T-helper 2 cell treated with Interferon-gamma antibody and Interleukin-4, amounts not matched to agents 100 ng/mL and 5 ng/mL, for 36 hours (primary cell): Measurements from ENCODE around the gene FGF14. TPM values are rescaled to one million over a fixed set of nuclear protein-coding genes. Genes with fewer than 3 reads are reported as not detected.

Source experiments
- intact Hi-C: fragments of 100-400 bp; cut with micrococcal nuclease; formaldehyde crosslinking; loops from one replicate; pipeline ENCODE4 v1.15.1; 2023
- total RNA-seq: library from RNA; stranded (reverse); gene quantifications from 2 replicates; pipeline ENCODE4 v1.2.3, GENCODE V29; 2022

The FGF14 gene
- total RNA-seq: not detected in 2 replicates

GRCh38 chr13:102401766-102402165, at the start of gene FGF14:
Gene FGF14, minus strand, starts transcription at chr13:102402048.
- intact Hi-C loops: loop anchor here (1.0 to 5.0 kb wide), 2 partner anchors 7 to 156 kb away; no protein-coding TSS in a partner anchor

DNA sequence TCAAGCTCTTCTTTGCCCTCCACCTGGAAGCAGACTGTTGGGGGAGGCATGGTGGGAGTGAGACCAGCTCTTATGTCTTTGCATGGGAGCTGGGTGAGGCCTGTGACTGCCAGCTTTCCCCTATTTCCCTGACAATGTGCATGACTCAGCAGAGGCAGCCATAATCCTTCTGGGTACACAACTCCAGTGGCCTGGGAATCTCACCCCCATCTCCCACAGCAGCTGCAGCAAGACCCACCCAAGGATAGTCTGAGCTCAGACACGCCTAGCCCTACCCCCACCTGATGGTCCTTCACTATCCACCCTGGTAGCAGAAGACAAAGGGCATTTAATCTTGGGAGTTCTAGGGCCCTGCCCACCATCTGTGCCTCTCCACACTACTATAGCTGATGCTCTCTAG, 41.4 kb upstream of the FGF14 start:
- intact Hi-C loops: no loop called here

DNA sequence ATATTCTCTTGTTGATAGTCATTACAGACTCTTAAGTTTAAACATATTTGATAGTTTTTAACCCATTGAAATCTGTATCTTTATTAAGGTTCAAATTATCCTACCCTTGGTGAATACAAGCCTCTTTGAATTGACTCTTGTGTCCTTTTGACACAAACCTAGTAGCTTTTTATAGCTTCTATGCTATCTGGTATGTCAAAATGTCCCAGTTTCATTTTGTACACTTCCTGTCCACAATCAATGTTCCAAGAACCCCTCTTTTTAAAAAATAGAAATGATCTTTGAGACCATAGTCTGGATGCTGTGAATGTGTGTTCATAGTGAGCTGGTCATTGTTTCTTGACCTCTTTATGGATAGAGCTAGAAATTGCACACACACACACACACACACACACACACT, 39.2 kb upstream of the FGF14 start:
- intact Hi-C loops: no loop called here

GRCh38 chr13:102440259-102440936, 38.5 kb upstream of the FGF14 start:
- intact Hi-C loops: no loop called here

DNA sequence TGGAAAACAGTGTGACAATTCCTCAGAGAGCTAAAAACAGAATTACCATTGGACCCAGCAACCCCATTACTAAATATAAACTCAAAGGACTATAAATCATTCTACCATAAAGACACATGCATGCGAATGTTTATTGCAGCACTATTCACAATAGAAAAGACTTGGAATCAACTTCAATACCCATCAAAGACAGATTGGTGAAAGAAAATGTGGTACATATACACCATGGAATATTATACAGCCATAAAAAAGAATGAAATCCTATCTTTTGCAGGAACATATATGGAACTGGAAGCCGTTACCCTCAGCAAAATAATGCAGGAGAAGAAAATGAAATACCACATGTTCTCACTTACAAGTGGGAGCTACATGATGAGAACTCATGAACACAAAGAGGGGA, 20.8 kb upstream of the FGF14 start:
- intact Hi-C loops: no loop called here

DNA sequence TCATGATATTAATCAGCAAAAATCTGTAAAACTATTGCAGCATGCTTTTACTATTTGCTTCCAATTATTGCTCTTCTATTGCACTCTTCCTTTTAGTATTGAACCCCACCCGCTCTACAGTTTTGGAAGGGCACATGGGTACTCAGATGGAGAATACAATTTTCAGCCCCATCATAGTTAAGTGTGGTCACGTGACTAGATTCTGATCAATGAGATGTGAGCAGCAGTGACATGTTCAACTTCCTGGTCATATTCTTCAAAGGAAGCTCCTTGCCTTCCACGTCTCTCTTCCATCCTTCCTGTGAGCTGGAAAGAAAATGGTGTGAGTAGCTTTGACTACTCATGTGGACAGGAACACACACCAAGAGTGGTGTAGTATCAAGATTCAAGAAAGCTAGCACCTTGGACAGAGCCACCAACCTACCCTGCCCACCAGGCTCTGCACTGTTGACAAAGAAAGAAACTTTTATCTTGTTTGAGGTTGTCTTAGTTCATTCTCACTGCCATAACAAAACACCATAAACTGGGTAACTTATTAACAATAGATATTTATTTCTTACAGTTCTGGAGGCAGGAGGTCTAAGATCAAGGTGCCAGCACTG, 3.8 kb upstream of the FGF14 start:
- intact Hi-C loops: no loop called here

- intact Hi-C loops: loop anchor here (1.0 to 5.0 kb wide), 2 partner anchors 8 to 155 kb away; no protein-coding TSS in a partner anchor
Measured at GRCh38 chr13:102402290-102402689, 442 bp upstream of the FGF14 start.

DNA sequence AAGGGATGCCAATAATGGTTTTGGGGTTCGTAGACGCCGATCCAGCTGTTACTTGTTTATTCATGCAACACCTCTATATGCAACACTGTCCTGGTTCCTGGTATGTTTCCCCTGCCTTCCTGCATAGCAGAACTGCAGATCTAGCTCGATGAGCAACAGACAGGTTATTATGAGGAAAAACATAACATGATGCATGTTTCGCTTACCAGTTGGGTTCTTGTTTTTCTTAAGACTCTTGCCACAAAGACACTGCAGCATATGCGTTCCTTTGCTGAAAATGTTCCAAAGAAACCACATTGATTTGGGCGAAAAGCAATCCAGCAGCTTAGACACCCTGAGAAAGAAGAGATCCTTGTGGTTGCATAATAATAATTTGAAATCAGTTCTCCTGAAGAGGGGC, 583 bp downstream of the FGF14 start:
- intact Hi-C loops: loop anchor here (5.0 kb wide), 1 partner anchor 156 kb away; no protein-coding TSS in a partner anchor

DNA sequence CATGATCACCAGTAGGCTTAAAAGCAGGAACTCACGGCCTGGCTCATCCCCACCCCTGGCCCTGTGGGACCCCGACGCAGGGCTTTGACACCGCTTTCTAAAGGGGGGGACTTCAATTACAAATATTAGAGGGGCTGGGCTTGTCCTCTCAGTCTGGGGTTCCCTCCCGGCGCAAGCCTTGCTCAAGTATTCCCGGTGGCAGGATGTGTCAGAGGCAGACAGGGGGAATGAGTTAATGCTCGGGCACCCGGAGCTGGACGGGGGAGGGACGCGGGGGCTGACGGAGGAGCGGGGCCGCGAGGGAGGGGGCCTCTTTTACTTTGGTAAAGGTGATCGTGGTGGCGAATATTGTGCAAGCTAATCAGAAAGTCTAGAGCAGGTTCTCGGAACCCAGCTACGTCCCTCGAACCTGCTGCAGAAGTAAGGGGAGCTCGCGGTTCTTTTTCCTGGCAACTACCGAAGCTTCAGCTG, 1.1 kb downstream of the FGF14 start:
- intact Hi-C loops: loop anchor here (5.0 kb wide), 1 partner anchor 157 kb away; no protein-coding TSS in a partner anchor

DNA sequence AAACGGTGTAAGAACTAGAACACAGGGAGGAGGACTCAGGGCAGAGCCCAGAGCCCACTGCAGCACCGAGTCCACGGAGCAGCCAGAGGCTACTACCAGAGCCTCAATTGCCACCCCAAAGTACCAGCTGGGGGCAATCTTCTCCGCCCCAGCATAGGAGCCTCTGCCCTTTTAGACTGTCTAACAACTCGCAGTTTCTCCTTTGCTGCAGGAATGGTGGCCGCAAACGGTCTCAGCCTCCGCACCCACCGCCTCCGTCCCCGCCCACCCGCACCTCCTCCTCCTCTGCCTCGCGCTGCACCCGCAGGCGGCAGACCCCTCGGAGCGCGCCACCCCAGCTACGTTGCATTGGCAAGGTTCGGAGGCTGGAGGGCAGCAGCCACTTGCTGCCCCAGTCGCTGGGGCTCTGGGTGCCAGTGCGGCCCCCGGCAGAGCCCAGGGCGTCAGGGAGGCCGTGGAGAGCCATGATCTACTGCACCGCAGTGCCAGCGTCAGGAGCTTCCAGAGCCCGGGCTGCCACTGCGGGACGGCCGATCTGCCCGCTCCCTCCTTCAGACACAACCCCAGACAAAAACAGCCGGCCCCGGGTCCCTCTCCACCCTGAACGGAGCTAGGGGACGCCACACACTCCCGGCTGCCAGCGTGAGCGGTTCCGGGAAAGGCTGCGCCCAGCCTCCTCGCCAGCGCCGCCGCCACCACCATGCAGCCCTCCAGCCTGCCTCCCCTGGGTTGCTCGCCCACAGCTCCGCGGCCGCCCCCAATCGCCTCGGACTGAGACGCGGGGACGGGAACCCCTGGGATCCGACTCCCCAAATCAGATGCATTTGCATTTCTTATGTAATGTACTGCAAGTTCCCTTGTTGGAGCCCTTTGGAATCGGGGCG, 1.8 kb downstream of the FGF14 start:
- intact Hi-C loops: loop anchor here (5.0 to 10.0 kb wide), 3 partner anchors 157 to 1725 kb away; partner anchors contain the start of gene TMTC4

- intact Hi-C loops: loop anchor here (2.0 to 10.0 kb wide), 4 partner anchors 201 to 1721 kb away; partner anchors contain the start of genes TEX30, TMTC4 and TPP2
Measured at GRCh38 chr13:102395939-102396338, 5.9 kb downstream of the FGF14 start.

- intact Hi-C loops: loop anchor here (2.0 to 10.0 kb wide), 4 partner anchors 202 to 1720 kb away; partner anchors contain the start of genes TEX30, TMTC4 and TPP2
Measured at GRCh38 chr13:102395174-102395573, 6.7 kb downstream of the FGF14 start.

GRCh38 chr13:102394158-102395053, 7.4 kb downstream of the FGF14 start:
- intact Hi-C loops: loop anchor here (1.0 to 10.0 kb wide), 8 partner anchors 8 to 1720 kb away; partner anchors contain the start of genes FGF14, TEX30, TMTC4 and TPP2

GRCh38 chr13:102392481-102393209, 9.2 kb downstream of the FGF14 start:
- intact Hi-C loops: loop anchor here (5.0 to 10.0 kb wide), 3 partner anchors 200 to 1718 kb away; partner anchors contain the start of gene TMTC4

GRCh38 chr13:102386461-102386860, 15.4 kb downstream of the FGF14 start:
- intact Hi-C loops: no loop called here

DNA sequence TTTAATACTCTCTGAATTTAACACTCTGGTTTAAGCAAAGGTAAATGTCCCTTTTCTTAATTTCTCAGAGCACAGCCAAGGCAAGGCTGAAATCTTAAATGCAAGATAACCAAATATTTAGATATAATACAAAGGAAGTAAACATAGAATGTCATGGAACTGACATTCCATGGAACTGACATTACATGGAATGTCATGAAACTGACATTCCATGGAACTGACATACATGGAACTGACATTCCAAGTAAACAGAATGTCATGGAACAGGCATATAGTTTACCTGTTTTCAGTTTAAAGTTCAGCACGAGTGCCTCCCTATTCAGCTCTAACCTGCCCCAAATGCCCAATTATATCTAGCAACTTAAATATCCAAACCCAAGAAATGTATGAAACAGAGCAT, 21.8 kb downstream of the FGF14 start:
- intact Hi-C loops: no loop called here

GRCh38 chr13:102376318-102376717, 25.5 kb downstream of the FGF14 start:
- intact Hi-C loops: no loop called here

- intact Hi-C loops: no loop called here
Measured at GRCh38 chr13:102374726-102375125, 27.1 kb downstream of the FGF14 start.

GRCh38 chr13:102374233-102374632, 27.6 kb downstream of the FGF14 start:
- intact Hi-C loops: no loop called here
